ENCODE data around the gene LMTK2.

DNA sequence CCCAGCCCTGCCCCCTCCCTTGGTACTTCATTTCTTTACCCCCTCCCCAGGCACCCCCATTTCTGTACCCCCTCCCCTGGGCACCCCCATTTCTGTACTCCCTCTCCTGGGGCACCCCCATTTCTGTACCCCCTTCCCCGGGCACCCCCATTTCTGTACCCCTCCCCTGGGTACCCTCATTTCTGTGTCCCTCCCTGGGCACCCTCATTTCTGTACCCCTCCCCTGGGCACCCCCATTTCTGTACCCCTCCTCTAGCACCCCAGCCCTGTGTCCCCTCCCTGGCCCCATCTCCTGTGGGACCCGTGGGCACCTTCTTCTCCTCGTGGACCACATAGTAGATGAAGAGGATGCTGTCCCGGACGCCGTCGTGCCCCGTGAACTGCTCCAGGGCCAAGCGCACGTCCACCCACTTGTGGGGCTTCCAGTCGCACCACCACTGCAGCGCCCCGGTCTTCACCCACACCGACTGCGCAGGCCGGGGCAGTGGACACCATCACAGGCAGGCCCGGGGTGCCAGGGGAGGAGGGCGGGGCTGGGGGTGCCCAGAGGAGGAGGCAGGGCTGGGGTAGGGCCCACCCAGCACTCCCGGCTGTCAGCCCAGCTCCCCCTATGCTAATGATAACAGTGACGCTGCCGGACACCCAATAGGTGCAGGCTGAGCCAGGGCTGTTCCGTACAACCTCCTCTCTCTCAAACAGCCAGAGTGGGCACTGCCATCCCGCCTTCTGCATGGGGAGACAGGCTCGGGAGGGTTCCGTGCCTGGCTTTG lies 125.0 kb downstream of the LMTK2 start:
- TF ChIP-seq, protein P1, sequence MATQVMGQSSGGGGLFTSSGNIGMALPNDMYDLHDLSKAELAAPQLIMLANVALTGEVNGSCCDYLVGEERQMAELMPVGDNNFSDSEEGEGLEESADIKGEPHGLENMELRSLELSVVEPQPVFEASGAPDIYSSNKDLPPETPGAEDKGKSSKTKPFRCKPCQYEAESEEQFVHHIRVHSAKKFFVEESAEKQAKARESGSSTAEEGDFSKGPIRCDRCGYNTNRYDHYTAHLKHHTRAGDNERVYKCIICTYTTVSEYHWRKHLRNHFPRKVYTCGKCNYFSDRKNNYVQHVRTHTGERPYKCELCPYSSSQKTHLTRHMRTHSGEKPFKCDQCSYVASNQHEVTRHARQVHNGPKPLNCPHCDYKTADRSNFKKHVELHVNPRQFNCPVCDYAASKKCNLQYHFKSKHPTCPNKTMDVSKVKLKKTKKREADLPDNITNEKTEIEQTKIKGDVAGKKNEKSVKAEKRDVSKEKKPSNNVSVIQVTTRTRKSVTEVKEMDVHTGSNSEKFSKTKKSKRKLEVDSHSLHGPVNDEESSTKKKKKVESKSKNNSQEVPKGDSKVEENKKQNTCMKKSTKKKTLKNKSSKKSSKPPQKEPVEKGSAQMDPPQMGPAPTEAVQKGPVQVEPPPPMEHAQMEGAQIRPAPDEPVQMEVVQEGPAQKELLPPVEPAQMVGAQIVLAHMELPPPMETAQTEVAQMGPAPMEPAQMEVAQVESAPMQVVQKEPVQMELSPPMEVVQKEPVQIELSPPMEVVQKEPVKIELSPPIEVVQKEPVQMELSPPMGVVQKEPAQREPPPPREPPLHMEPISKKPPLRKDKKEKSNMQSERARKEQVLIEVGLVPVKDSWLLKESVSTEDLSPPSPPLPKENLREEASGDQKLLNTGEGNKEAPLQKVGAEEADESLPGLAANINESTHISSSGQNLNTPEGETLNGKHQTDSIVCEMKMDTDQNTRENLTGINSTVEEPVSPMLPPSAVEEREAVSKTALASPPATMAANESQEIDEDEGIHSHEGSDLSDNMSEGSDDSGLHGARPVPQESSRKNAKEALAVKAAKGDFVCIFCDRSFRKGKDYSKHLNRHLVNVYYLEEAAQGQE (IDR thresholded peaks at IDR 0.05; ENCODE audit: low read depth): no peak
- TF ChIP-seq, protein P2, sequence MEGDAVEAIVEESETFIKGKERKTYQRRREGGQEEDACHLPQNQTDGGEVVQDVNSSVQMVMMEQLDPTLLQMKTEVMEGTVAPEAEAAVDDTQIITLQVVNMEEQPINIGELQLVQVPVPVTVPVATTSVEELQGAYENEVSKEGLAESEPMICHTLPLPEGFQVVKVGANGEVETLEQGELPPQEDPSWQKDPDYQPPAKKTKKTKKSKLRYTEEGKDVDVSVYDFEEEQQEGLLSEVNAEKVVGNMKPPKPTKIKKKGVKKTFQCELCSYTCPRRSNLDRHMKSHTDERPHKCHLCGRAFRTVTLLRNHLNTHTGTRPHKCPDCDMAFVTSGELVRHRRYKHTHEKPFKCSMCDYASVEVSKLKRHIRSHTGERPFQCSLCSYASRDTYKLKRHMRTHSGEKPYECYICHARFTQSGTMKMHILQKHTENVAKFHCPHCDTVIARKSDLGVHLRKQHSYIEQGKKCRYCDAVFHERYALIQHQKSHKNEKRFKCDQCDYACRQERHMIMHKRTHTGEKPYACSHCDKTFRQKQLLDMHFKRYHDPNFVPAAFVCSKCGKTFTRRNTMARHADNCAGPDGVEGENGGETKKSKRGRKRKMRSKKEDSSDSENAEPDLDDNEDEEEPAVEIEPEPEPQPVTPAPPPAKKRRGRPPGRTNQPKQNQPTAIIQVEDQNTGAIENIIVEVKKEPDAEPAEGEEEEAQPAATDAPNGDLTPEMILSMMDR (IDR thresholded peaks at IDR 0.05 in 2 of 3, conservative IDR thresholded peaks at IDR 0.05 in 1 of 3; ENCODE audit: borderline replicate concordance in 1 of 3, insufficient read depth in 1 of 3, low read depth in 2 of 3, low read length in 2 of 3): no peak
- no peak for TF ChIP-seq POLR2A (IDR thresholded peaks at IDR 0.05; ENCODE audit: borderline replicate concordance, extremely low read depth, insufficient read depth, insufficient read length)
- no peak for TF ChIP-seq TCF7L2 (IDR thresholded peaks at IDR 0.05; ENCODE audit: borderline replicate concordance, extremely low read depth, insufficient read depth, insufficient read length)
- no peak for TF ChIP-seq ELF1 (IDR thresholded peaks at IDR 0.05; ENCODE audit: borderline replicate concordance, low read depth)
- TF ChIP-seq, protein P3, sequence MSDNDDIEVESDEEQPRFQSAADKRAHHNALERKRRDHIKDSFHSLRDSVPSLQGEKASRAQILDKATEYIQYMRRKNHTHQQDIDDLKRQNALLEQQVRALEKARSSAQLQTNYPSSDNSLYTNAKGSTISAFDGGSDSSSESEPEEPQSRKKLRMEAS (IDR thresholded peaks at IDR 0.05): no peak

Measured in HCT116 (cell line).